GM12874 (cell line): Measurements from ENCODE around the gene GNA14.
A peak's percentile ranks its signal among the peaks of the same experiment; 100 is the strongest.

Experiments
- TF ChIP-seq, protein P1 (sequence below): IDR thresholded peaks from 2 replicates; pipeline ENCODE4 v1.5.1; 2011; ENCODE audit warnings: low read depth, mild to moderate bottlenecking, control low read depth, low read length, moderate library complexity; ENCODE audit not compliant: insufficient read depth

GNA14 gene

GRCh38 chr9:77442436-77442835 lies 205.7 kb downstream of the GNA14 start:
- TF ChIP-seq, protein P1, sequence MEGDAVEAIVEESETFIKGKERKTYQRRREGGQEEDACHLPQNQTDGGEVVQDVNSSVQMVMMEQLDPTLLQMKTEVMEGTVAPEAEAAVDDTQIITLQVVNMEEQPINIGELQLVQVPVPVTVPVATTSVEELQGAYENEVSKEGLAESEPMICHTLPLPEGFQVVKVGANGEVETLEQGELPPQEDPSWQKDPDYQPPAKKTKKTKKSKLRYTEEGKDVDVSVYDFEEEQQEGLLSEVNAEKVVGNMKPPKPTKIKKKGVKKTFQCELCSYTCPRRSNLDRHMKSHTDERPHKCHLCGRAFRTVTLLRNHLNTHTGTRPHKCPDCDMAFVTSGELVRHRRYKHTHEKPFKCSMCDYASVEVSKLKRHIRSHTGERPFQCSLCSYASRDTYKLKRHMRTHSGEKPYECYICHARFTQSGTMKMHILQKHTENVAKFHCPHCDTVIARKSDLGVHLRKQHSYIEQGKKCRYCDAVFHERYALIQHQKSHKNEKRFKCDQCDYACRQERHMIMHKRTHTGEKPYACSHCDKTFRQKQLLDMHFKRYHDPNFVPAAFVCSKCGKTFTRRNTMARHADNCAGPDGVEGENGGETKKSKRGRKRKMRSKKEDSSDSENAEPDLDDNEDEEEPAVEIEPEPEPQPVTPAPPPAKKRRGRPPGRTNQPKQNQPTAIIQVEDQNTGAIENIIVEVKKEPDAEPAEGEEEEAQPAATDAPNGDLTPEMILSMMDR, result no peak

- TF ChIP-seq, protein P1, result no peak
Measured at GRCh38 chr9:77440057-77440456, 208.1 kb downstream of the GNA14 start.

GRCh38 chr9:77438653-77439052 lies 209.5 kb downstream of the GNA14 start:
- TF ChIP-seq, protein P1, result no peak

DNA sequence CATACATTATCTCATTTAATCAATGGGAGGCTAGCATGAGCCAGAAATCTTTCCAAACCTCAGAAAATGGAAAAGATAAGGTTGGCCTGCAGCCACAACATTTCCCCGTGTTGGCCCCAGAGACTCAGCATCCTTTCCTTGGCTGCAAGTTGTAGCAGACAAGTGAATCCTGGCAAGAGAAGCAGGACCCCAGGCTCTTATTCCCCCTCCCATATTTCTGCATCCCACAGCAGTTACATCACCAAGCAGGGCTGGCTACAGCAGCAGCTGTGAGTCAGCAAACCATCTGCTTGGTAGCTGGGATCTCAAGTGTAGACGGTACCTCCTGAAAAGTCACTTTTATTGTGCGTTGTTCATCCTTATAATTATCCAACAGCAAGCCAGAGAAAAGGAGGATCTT lies 212.4 kb downstream of the GNA14 start:
- TF ChIP-seq, protein P1, result no peak

- TF ChIP-seq, protein P1, result no peak
Measured at GRCh38 chr9:77435277-77435676, 212.8 kb downstream of the GNA14 start.

DNA sequence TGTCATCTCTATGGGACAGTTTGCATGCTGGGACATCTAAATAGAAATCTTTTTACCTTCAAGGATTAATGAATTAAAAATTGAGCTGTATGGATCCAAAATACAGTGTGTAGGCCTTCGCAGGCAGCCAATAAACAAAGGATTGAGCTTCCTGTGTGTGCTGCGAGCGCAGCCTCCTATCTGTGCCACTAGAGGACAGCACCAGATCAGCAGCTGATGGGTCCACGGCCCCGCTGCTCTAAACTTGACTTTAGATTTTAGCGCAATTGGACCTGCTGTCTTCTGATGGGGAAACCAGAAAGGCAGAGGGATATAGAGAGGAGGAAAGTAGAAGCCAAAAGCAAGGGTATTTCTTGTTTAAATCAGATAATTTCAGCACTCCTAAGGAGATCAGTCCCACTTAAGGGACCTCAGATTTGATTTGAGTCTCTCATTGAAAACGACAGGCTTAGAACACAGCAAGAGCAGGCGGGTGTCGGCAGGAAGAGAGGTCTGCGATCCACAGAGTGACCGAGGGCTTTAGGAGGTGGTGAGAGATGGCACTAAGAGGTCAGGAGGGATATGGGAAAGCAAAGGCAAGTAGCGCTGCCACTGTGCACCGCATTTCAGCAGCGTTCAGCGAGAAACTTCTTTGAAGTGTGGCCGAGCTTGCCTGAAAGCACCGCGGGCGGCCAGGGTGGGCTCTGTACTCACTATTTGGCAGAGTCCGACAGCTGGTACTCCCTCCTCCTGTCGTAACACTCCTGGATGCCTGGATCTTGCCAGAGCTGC lies 214.3 kb downstream of the GNA14 start:
- TF ChIP-seq, protein P1, result peak; percentile 93

DNA sequence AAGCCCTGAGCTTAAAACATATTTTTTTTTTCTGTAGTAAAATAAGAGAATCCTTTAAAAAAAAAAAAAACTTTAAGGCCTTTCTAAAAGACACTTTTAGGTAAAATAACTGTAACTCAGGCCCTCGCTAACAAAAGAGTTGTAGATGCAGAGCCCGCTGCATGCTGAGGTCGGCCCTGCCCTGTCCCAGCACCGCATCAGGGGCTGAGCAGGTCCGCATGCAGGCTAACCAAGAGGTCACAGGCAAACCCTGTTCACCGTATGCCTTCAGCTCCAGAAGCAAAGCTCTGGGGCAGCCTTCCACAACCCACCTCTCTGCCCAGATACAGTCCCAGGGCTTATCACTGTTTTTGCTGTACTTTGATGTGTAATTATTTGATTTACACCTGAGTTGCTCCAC lies 216.1 kb downstream of the GNA14 start:
- TF ChIP-seq, protein P1, result no peak

GRCh38 chr9:77429928-77430327 lies 218.2 kb downstream of the GNA14 start:
- TF ChIP-seq, protein P1, result no peak
